Large intestine (tissue), 3 donors: Measurements from ENCODE around the gene PDHX. TPM values are rescaled to one million over a fixed set of nuclear protein-coding genes. Genes with fewer than 3 reads are reported as not detected.

ENCODE experiments used
- DNase-seq, 2 donors: peaks; one replicate each; pipeline versions ENCODE4 v3.0.0 to v3.0.0-alpha.2; 2013
- H3K27ac ChIP-seq: one replicate; pipeline ENCODE4 v1.5.1; 2013; ENCODE audit warnings: low read length
- H3K27me3 ChIP-seq: 2 replicates; pipeline ENCODE4 v1.6.1; 2013; ENCODE audit warnings: low read length; ENCODE audit not compliant: control insufficient read depth, insufficient read depth
- H3K36me3 ChIP-seq: 2 replicates; pipeline ENCODE4 v1.6.1; 2013; ENCODE audit warnings: low read length; ENCODE audit not compliant: control insufficient read depth, insufficient read depth
- H3K4me1 ChIP-seq: one replicate; pipeline ENCODE4 v1.6.1; 2013; ENCODE audit warnings: low read length; ENCODE audit not compliant: control insufficient read depth, insufficient read depth
- H3K4me3 ChIP-seq: one replicate; pipeline ENCODE4 v1.5.1; 2013; ENCODE audit warnings: low read length
- H3K9me3 ChIP-seq: one replicate; pipeline ENCODE4 v1.6.1; 2013; ENCODE audit warnings: mild to moderate bottlenecking, low read depth, low read length, moderate library complexity; ENCODE audit not compliant: control insufficient read depth
- WGBS: methylation state at CpG from one replicate; pipeline ENCODE4 v1.1.5; 2013; ENCODE audit warnings: low lambda C conversion rate; ENCODE audit not compliant: insufficient coverage; 5-methylcytosine and 5-hydroxymethylcytosine counted together
- polyA plus RNA-seq: library from polyadenylated mRNA; unstranded; fragments of 120-200 nt; gene quantifications from one replicate; pipeline ENCODE4 v1.2.1, GENCODE V29; 2013

The PDHX gene
- polyA plus RNA-seq, 1 donor, result 25.6 TPM

DNA sequence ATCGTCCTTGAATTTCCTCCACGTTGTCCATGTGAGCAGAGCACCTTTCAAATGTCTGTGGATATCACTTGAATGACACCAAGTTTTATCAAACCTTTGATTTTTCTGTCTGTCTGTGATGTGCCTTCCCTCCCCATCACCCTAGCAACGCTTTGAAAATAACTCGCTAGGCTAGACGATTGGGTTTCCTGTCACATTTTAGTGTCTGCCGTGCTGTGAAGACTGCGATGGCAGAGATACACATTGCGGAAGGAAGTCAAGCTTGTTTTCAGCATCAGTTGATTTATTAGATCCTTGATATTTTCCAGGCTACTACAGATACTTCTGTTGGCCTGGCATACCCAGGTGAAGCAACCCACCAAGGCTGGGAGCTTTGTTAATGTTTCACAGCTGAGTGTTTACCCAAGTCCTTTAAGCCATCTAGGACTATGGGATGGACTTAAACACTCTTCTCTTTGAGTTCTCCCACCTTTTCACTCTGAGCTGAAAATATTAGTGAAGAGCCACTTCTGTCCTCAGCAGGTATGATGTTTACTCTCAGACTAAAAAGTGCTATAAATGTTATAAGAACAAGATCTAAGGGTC is 128.9 kb downstream of the PDHX start:
- no CpG with 5 or more reads among the region's 8 CpGs for WGBS
- H3K9me3 ChIP-seq, result no peaks in the 10 kb centered on the region
- peak; percentile 22 to 58 for DNase-seq
- H3K36me3 ChIP-seq, result no peaks in the 10 kb centered on the region
- H3K4me3 ChIP-seq, result no peak overlapping the region
- H3K4me1 ChIP-seq, result no peaks in the 10 kb centered on the region
- H3K27ac ChIP-seq, result no peak overlapping the region
- H3K27me3 ChIP-seq, result no peaks in the 10 kb centered on the region

Other genes starting within 250 kb of the PDHX start
- gene APIP, start 239 bp upstream of the PDHX start, polyA plus RNA-seq, result 25.7 TPM
- gene CD44, start 222.6 kb downstream of the PDHX start, polyA plus RNA-seq, result 31.1 TPM